AG04450 (cell line): Measurements from ENCODE around the gene SERPINB6. TPM values are rescaled to one million over a fixed set of nuclear protein-coding genes. Genes with fewer than 3 reads are reported as not detected.

Source experiments
- CTCF ChIA-PET: fragments of 300-600, 350-600 bp; formaldehyde crosslinking; extraction: SDS; loops from one replicate; lab custom pipeline; 2022; ENCODE audit warnings: antibody characterized with exemption, inconsistent platforms; lab: Charles Lee
- POLR2A ChIA-PET: fragments of 350-600 bp; formaldehyde crosslinking; extraction: SDS; loops from one replicate; lab custom pipeline; 2021; ENCODE audit warnings: antibody characterized with exemption, inconsistent platforms; lab: Yijun Ruan, JAX
- DNase-seq: peaks from one replicate; pipeline ENCODE4 v3.0.0-alpha.2; 2011; ENCODE audit warnings: low read depth, low spot score
- H3K27ac ChIP-seq: one replicate; pipeline ENCODE4 v1.5.1; 2012; ENCODE audit warnings: low read depth, low read length, control low read depth
- H3K27me3 ChIP-seq: one replicate; pipeline ENCODE4 v1.6.0; 2012; ENCODE audit warnings: low read length; ENCODE audit not compliant: control insufficient read depth, insufficient read depth
- H3K4me3 ChIP-seq: 2 replicates; pipeline ENCODE4 v1.5.1; 2011; ENCODE audit warnings: mild to moderate bottlenecking, low read depth, low read length, control low read depth
- H3K9me3 ChIP-seq: 2 replicates; pipeline ENCODE4 v1.5.1; 2012; ENCODE audit warnings: low read length; ENCODE audit not compliant: control insufficient read depth, insufficient read depth
- CTCF ChIP-seq: IDR thresholded peaks from 2 replicates; pipeline ENCODE4 v1.5.1; 2011; ENCODE audit warnings: low read depth, low read length, control low read depth, inconsistent platforms
- polyA plus RNA-seq: library from polyadenylated mRNA; depleted of rRNA; stranded (reverse); fragments of >200 nt; gene quantifications from 2 replicates; pipeline ENCODE4 v1.2.3, GENCODE V29; 2011

Gene SERPINB6
- polyA plus RNA-seq, 1 experiment: 120 TPM

GRCh38 chr6:2970753-2971419 lies 481 bp downstream of the SERPINB6 start:
- no peak for TF ChIP-seq CTCF
- Histone ChIP-seq H3K4me3 (peak overlapping the region; percentile 67), H3K9me3 (no peaks in the 10 kb centered on the region), H3K27me3 (no peaks in the 10 kb centered on the region), H3K27ac (peak overlapping the region; percentile 47)
- DNase-seq: no peak
- POLR2A ChIA-PET: interaction anchor here (0.9 to 1.6 kb wide), 2 partner anchors 18 to 19 kb away, joined by 3 to 8 read pairs; no protein-coding TSS in a partner anchor
- CTCF ChIA-PET: interaction anchor here (1.2 kb wide), 1 partner anchor 18 kb away, joined by 6 read pairs; no protein-coding TSS in a partner anchor

GRCh38 chr6:2970034-2970685 lies 1.2 kb downstream of the SERPINB6 start:
- CTCF ChIA-PET: no interaction called here
- TF ChIP-seq CTCF: no peak
- Histone ChIP-seq H3K9me3 (no peaks in the 10 kb centered on the region), H3K27me3 (no peaks in the 10 kb centered on the region), H3K4me3 (peak overlapping the region; percentile 67), H3K27ac (no peak overlapping the region)
- no peak for DNase-seq
- POLR2A ChIA-PET: no interaction called here

GRCh38 chr6:2969549-2969948 lies 1.8 kb downstream of the SERPINB6 start:
- H3K27me3 ChIP-seq: no peaks in the 10 kb centered on the region
- POLR2A ChIA-PET: interaction anchor here (0.6 to 0.8 kb wide), 2 partner anchors 21 to 278 kb away, joined by 3 read pairs; no protein-coding TSS in a partner anchor
- no peak overlapping the region for H3K4me3 ChIP-seq
- TF ChIP-seq CTCF: no peak
- H3K27ac ChIP-seq: no peak overlapping the region
- CTCF ChIA-PET: interaction anchor here (1.5 kb wide), 1 partner anchor 17 kb away, joined by 9 read pairs; no protein-coding TSS in a partner anchor
- no peak for DNase-seq
- H3K9me3 ChIP-seq: no peaks in the 10 kb centered on the region

GRCh38 chr6:2968600-2969135 lies 2.7 kb downstream of the SERPINB6 start:
- H3K27ac ChIP-seq: no peak overlapping the region
- TF ChIP-seq CTCF: no peak
- ChIA-PET POLR2A (interaction anchor here (0.8 kb wide), 1 partner anchor 22 kb away, joined by 3 read pairs; no protein-coding TSS in a partner anchor), CTCF (interaction anchor here (1.5 kb wide), 1 partner anchor 16 kb away, joined by 9 read pairs; no protein-coding TSS in a partner anchor)
- H3K9me3 ChIP-seq: no peaks in the 10 kb centered on the region
- no peaks in the 10 kb centered on the region for H3K27me3 ChIP-seq
- DNase-seq: no peak
- H3K4me3 ChIP-seq: no peak overlapping the region

- ChIA-PET POLR2A (no interaction called here), CTCF (interaction anchor here (1.5 kb wide), 1 partner anchor 15 kb away, joined by 9 read pairs; no protein-coding TSS in a partner anchor)
- DNase-seq: no peak
- H3K9me3 ChIP-seq: no peaks in the 10 kb centered on the region
- no peak overlapping the region for H3K27ac ChIP-seq
- no peak for TF ChIP-seq CTCF
- no peak overlapping the region for H3K4me3 ChIP-seq
- no peaks in the 10 kb centered on the region for H3K27me3 ChIP-seq
Measured at GRCh38 chr6:2967936-2968335, 3.4 kb downstream of the SERPINB6 start.
